Right lobe of liver (tissue), 6 donors: Measurements from ENCODE around the gene THADA. TPM values are rescaled to one million over a fixed set of nuclear protein-coding genes. Genes with fewer than 3 reads are reported as not detected.

ENCODE experiments used
- ATAC-seq, 4 donors: fragments of 200-7000 bp; cut with Tn5 transposase; one replicate each; pipeline ENCODE4 v1.9.1; 2020; ENCODE audit warnings: mild to moderate bottlenecking in 4 of 4, moderate library complexity in 4 of 4
- DNase-seq, 3 donors: peaks; one replicate each; pipeline ENCODE4 v3.0.0-alpha.2; 2020
- H3K27ac ChIP-seq, 3 donors: fragments of 200-600 bp; one replicate each; pipeline ENCODE4 v1.8.0; 2022
- H3K27me3 ChIP-seq, 2 donors: fragments of 200-600 bp; one replicate each; pipeline ENCODE4 v1.8.0; 2022
- H3K36me3 ChIP-seq, 4 donors: fragments of 200-600 bp; sonication (generic) in 1 of 4; one replicate each; pipeline versions ENCODE4 v1.5.1 to v1.8.0; 2017 to 2022; ENCODE audit warnings: control low read depth in 1 of 4
- H3K4me1 ChIP-seq, 4 donors: fragments of 200-600 bp; sonication (generic) in 1 of 4; one replicate each; pipeline versions ENCODE4 v1.5.1 to v1.8.0; 2017 to 2022; ENCODE audit warnings: control low read depth in 1 of 4
- H3K4me3 ChIP-seq, 3 donors: fragments of 200-600 bp; one replicate each; pipeline ENCODE4 v1.8.0; 2022
- H3K9me3 ChIP-seq, 4 donors: fragments of 200-600 bp; sonication (generic) in 1 of 4; one replicate each; pipeline versions ENCODE4 v1.5.1 to v1.8.0; 2017 to 2022; ENCODE audit warnings: control low read depth in 1 of 4
- POLR2A ChIP-seq: fragments of 450-650 bp; IDR thresholded peaks from one replicate; pipeline ENCODE4 v1.6.1; 2017; ENCODE audit warnings: antibody characterized with exemption, mild to moderate bottlenecking
- WGBS: methylation state at CpG from one replicate; pipeline ENCODE4 v1.1.6; 2018; ENCODE audit warnings: low coverage, low lambda C conversion rate; ENCODE audit not compliant: insufficient coverage; ENCODE audit errors: missing lambda C conversion rate; 5-methylcytosine and 5-hydroxymethylcytosine counted together
- intact Hi-C, 2 donors: fragments of 100-400 bp; cut with DNase I; formaldehyde crosslinking; loops; one replicate each; pipeline versions ENCODE4 v1.11.2 to v1.14.1; 2022
- total RNA-seq, 6 experiments: library from RNA; depleted of rRNA in 2 of 6; stranded (reverse); fragments of >200 nt in 2 of 6; fragmentation: NEBNext Ultra II Directional in 3 of 6; extraction: Animal tissue kit (Norgen Biotek cat#: 25700) in 3 of 6; gene quantifications; one replicate each; pipeline versions ENCODE4 v1.1.0 to v1.2.4, GENCODE V29; 2016 to 2023
- TF ChIP-seq, protein P1 (sequence below), 4 donors: fragments of 200-600 bp in 3 of 4; fragments of 450-650 bp in 1 of 4; IDR thresholded peaks; one replicate each; pipeline versions ENCODE4 v1.5.1 to v1.8.0; 2016 to 2022; ENCODE audit warnings: antibody characterized with exemption in 4 of 4, mild to moderate bottlenecking in 2 of 4
- donor health status: DM: no; HTN: yes; CAD: no.
- donor health status: DM: no; HTN: no; CAD: no.
- donor health status: DM: no; HTN: no; CAD: no.
- donor health status: DM: no; HTN: yes; CAD: no.
- donor health status: DM: no; HTN: yes; CAD: no.

THADA gene
- total RNA-seq, 6 experiments from 2014 or later, result 12.2 to 21.6 (median 14.0) TPM

DNA sequence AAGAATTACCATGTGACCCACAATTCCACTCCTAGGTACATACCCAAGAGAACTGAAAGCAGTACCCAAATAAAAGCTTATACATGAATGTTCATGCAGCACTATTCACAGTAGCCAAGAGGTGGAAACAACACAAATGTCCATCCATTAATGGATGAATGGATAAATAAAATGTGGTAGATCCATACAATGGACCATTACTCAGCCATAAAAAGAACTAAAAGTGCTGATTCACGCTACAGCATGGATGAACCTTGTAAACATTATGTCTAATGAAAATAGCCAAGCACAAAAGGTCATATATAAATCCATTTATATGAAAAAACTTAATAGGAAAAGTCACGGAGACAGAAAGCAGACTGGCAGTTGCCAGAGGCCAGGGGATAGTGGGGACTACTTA lies 345.8 kb downstream of the THADA start:
- no peaks in the 10 kb centered on the region for H3K9me3 ChIP-seq
- no peaks in the 10 kb centered on the region for H3K27me3 ChIP-seq
- intact Hi-C loops, result no loop called here
- H3K36me3 ChIP-seq, result no peaks in the 10 kb centered on the region
- TF ChIP-seq, protein P1, sequence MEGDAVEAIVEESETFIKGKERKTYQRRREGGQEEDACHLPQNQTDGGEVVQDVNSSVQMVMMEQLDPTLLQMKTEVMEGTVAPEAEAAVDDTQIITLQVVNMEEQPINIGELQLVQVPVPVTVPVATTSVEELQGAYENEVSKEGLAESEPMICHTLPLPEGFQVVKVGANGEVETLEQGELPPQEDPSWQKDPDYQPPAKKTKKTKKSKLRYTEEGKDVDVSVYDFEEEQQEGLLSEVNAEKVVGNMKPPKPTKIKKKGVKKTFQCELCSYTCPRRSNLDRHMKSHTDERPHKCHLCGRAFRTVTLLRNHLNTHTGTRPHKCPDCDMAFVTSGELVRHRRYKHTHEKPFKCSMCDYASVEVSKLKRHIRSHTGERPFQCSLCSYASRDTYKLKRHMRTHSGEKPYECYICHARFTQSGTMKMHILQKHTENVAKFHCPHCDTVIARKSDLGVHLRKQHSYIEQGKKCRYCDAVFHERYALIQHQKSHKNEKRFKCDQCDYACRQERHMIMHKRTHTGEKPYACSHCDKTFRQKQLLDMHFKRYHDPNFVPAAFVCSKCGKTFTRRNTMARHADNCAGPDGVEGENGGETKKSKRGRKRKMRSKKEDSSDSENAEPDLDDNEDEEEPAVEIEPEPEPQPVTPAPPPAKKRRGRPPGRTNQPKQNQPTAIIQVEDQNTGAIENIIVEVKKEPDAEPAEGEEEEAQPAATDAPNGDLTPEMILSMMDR (IDR thresholded peaks at IDR 0.05), result no peak
- no peak for TF ChIP-seq POLR2A
- DNase-seq (no peak), ATAC-seq (no peak)
- H3K27ac ChIP-seq, result no peak overlapping the region
- WGBS, result 90% methylated on average over 2 of the region's 2 CpGs
- no peak overlapping the region for H3K4me3 ChIP-seq
- H3K4me1 ChIP-seq, result no peaks in the 10 kb centered on the region

DNA sequence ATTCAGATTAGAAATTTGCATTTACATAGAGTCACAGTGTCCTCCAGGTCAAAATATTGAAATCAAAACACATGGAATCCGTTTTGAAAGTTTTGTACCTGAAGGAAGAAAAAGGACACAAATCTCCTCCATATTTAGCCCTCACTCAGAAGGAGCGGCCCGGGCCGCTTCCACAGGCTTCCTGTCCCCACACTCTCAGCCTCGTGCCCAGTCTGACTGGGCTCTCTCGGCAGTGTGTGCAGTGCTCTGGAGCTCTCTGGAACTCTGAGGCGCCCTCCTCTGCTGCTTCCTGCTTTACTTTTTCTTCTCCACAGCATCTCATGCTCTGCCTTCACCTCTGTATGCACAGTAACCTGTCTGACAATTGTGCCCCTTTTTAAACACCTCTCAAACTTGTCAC lies 347.2 kb downstream of the THADA start:
- 85% methylated on average over 5 of the region's 7 CpGs for WGBS
- intact Hi-C loops, result no loop called here
- no peak for ATAC-seq
- Histone ChIP-seq H3K27ac (no peak overlapping the region), H3K4me3 (no peak overlapping the region), H3K9me3 (no peaks in the 10 kb centered on the region), H3K36me3 (no peaks in the 10 kb centered on the region), H3K4me1 (no peaks in the 10 kb centered on the region), H3K27me3 (no peaks in the 10 kb centered on the region)
- no peak for TF ChIP-seq POLR2A
- TF ChIP-seq, protein P1 (IDR thresholded peaks at IDR 0.05), result no peak
- no peak for DNase-seq

DNA sequence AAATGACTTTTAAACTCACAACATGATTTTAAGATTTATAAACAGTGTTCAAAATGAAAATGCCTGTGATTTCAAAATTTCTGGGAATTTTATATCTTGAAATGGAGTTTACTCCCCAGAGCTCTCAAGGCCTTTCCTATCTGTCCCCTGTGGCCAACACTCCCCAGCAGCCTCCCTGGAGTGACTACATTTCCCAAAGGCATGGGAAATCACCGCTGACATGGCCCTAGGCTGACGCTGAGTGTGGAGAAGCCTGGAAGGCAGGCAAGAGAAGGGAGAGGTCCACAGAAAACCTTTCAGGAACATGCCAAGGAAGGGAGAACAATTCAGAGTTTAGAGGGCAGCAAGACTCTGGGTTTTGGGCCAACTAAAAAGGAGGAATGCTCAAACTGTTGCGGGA lies 349.2 kb downstream of the THADA start:
- Histone ChIP-seq H3K4me1 (no peaks in the 10 kb centered on the region), H3K27me3 (no peaks in the 10 kb centered on the region), H3K4me3 (no peak overlapping the region), H3K36me3 (no peaks in the 10 kb centered on the region), H3K27ac (no peak overlapping the region), H3K9me3 (no peaks in the 10 kb centered on the region)
- ATAC-seq (no peak), DNase-seq (no peak)
- TF ChIP-seq, protein P1 (IDR thresholded peaks at IDR 0.05), result no peak
- TF ChIP-seq POLR2A, result no peak
- intact Hi-C loops, result no loop called here
- 96% methylated on average over 3 of the region's 3 CpGs for WGBS

DNA sequence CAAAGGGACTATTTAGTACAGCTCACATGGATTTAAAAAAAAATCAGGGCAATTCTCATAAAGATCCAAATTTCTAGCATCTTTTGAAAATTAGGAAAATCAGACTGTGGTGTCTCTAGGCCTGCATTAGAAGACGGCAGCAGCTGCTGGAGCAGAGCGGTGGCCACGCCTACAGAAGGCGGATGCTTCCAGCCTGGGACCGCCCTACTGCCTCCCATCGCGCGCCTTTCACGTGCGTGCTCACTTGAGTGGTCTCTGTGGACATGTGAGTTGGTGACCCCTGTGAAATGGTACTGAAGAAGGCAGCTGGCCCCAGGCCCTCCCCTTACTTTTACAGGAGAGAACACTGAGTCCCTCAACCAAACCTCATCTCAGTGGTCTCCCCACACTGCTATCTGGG lies 354.3 kb downstream of the THADA start:
- no peak for DNase-seq
- WGBS, result 93% methylated on average over 5 of the region's 10 CpGs

More for the DNA sequence above, 354.3 kb downstream of the THADA start:
- Histone ChIP-seq H3K36me3 (no peaks in the 10 kb centered on the region), H3K9me3 (no peaks in the 10 kb centered on the region), H3K27me3 (no peaks in the 10 kb centered on the region), H3K27ac (no peak overlapping the region), H3K4me1 (no peaks in the 10 kb centered on the region), H3K4me3 (no peak overlapping the region)
- intact Hi-C loops, result no loop called here
- no peak for ATAC-seq
- no peak for TF ChIP-seq POLR2A
- TF ChIP-seq, protein P1 (IDR thresholded peaks at IDR 0.05), result no peak
